Non-pigmented ciliary epithelial cell (primary cell): ENCODE measurements around the gene GHR.
"Not testable (repeated sequence)": the region's sequence is repeated elsewhere in the genome, so short reads cannot be mapped to it uniquely, and the experiment has no call there.

ENCODE experiments used
- DNase-seq: peaks from one replicate; pipeline ENCODE4 v3.0.0-alpha.2; 2010; ENCODE audit warnings: low read depth

GHR gene

GRCh38 chr5:42645138-42645537 lies 221.9 kb downstream of the GHR start:
- no peak for DNase-seq

- no peak for DNase-seq
These were observed 224.8 kb downstream of the GHR start for GRCh38 chr5:42648036-42648435.

GRCh38 chr5:42648915-42649314 lies 225.7 kb downstream of the GHR start:
- no peak for DNase-seq

GRCh38 chr5:42650084-42650483 lies 226.8 kb downstream of the GHR start:
- no peak for DNase-seq

- no peak for DNase-seq
These were observed 230.5 kb downstream of the GHR start for GRCh38 chr5:42653705-42654104.

GRCh38 chr5:42654645-42655044 lies 231.4 kb downstream of the GHR start:
- DNase-seq: no peak

- peak; percentile 10 for DNase-seq
These were observed 232.9 kb downstream of the GHR start for GRCh38 chr5:42655982-42656650.

GRCh38 chr5:42656651-42657015 lies 233.4 kb downstream of the GHR start:
- DNase-seq: no peak

GRCh38 chr5:42659869-42660268 lies 236.6 kb downstream of the GHR start:
- not testable (repeated sequence) for DNase-seq

- DNase-seq: no peak
These were observed 242.6 kb downstream of the GHR start for GRCh38 chr5:42665857-42666256.

- no peak for DNase-seq
These were observed 243.6 kb downstream of the GHR start for GRCh38 chr5:42666869-42667268.

GRCh38 chr5:42668254-42668653 lies 245.0 kb downstream of the GHR start:
- no peak for DNase-seq

- DNase-seq: no peak
These were observed 249.7 kb downstream of the GHR start for GRCh38 chr5:42672925-42673324.

- no peak for DNase-seq
These were observed 252.4 kb downstream of the GHR start for GRCh38 chr5:42675602-42676001.

- no peak for DNase-seq
These were observed 253.1 kb downstream of the GHR start for GRCh38 chr5:42676362-42676761.

- DNase-seq: no peak
These were observed 254.1 kb downstream of the GHR start for GRCh38 chr5:42677156-42677842.

- DNase-seq: no peak
These were observed 256.8 kb downstream of the GHR start for GRCh38 chr5:42680046-42680445.

GRCh38 chr5:42685078-42685477 lies 261.8 kb downstream of the GHR start:
- DNase-seq: not testable (repeated sequence)

- no peak for DNase-seq
These were observed 266.2 kb downstream of the GHR start for GRCh38 chr5:42689391-42689790.

GRCh38 chr5:42691413-42691937 lies 268.2 kb downstream of the GHR start:
- DNase-seq: no peak

GRCh38 chr5:42701351-42702059 lies 278.3 kb downstream of the GHR start:
- DNase-seq: no peak

- no peak for DNase-seq
These were observed 280.0 kb downstream of the GHR start for GRCh38 chr5:42703238-42703637.

GRCh38 chr5:42715785-42716184 lies 292.5 kb downstream of the GHR start:
- DNase-seq: no peak
